Activated gamma-delta T cell treated with anti-CD3 and anti-CD28 coated beads, Interleukin-2, amount 50 U/mL, for 16 hours (primary cell): ENCODE data around the gene MEFV.
"Not testable (repeated sequence)": the region's sequence is repeated elsewhere in the genome, so short reads cannot be mapped to it uniquely, and the experiment has no call there.

Source experiments
- DNase-seq: peaks from one replicate; pipeline ENCODE4 v3.0.0-alpha.2; 2020; ENCODE audit warnings: low read depth

The MEFV gene

GRCh38 chr16:3215601-3216262 is 40.7 kb downstream of the MEFV start:
- no peak for DNase-seq

GRCh38 chr16:3214904-3215600 is 41.4 kb downstream of the MEFV start:
- no peak for DNase-seq

- no peak for DNase-seq
Observed at GRCh38 chr16:3212567-3212966, 43.9 kb downstream of the MEFV start.

- no peak for DNase-seq
Observed at GRCh38 chr16:3212006-3212405, 44.4 kb downstream of the MEFV start.

- DNase-seq = no peak
Observed at GRCh38 chr16:3207086-3207953, 49.1 kb downstream of the MEFV start.

GRCh38 chr16:3205939-3206338 is 50.5 kb downstream of the MEFV start:
- DNase-seq = not testable (repeated sequence)

GRCh38 chr16:3202903-3203539 is 53.4 kb downstream of the MEFV start:
- no peak for DNase-seq

GRCh38 chr16:3198334-3199072 is 57.9 kb downstream of the MEFV start:
- DNase-seq = no peak

- not testable (repeated sequence) for DNase-seq
Observed at GRCh38 chr16:3197694-3198333, 58.6 kb downstream of the MEFV start.

- DNase-seq = no peak
Observed at GRCh38 chr16:3195975-3196374, 60.5 kb downstream of the MEFV start.

GRCh38 chr16:3194792-3195191 is 61.6 kb downstream of the MEFV start:
- no peak for DNase-seq

GRCh38 chr16:3193221-3194212 is 62.9 kb downstream of the MEFV start:
- no peak for DNase-seq

- no peak for DNase-seq
Observed at GRCh38 chr16:3192476-3193019, 63.9 kb downstream of the MEFV start.
